ENCODE results near the gene ANKRD13C.

ANKRD13C gene

DNA sequence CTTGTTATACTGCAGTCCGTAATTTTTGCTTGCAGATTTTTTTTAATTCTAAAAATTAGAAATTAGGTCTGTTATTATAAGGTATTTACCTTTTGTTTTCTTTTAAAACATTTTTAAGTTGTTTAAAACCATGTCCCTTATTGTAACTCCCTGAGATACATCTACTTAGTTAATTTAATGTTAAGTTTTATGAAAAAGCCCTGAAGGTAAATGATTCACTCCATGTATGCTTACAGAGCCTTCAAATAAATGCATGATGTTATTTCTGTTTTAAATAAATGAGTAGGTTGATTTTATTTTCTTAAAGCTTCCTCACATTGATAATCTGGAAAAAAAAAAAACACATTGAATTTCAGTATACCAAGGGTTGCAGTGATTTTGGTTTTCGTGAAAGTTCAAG, 125.9 kb downstream of the ANKRD13C start:
- ATAC-seq (no peak), DNase-seq (no peak)
- peaks cover 57% of the 10 kb centered on the region for H3K36me3 Mint-ChIP-seq (ENCODE audit: low read depth)
- peaks cover 35% of the 10 kb centered on the region for H3K4me1 Mint-ChIP-seq
- H3K9me3 Mint-ChIP-seq: no peaks in the 10 kb centered on the region
- no peak overlapping the region for H3K27ac Mint-ChIP-seq
- no peaks in the 10 kb centered on the region for H3K27me3 Mint-ChIP-seq
- no peak overlapping the region for H3K4me3 Mint-ChIP-seq

DNA sequence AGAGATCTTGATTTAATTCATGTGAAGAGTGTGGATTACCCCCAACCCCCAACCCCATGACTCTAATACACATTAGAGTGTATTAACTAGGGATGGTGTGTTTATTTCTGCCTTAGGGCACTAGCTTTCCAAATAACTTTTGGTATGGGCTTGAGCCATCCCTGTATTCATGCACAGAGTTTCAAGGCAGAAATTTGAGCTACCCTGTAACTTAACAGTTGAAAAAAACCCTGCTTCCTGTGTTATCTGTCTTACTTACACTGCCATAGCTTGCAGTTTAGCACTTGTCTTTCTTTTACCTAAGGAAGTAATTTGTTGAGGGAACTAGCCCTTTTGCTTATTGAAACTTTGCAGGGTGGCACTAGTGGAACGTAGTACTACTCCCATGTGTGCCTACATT, 127.1 kb downstream of the ANKRD13C start:
- Mint-ChIP-seq H3K4me3 (no peak overlapping the region), H3K27me3 (no peaks in the 10 kb centered on the region), H3K36me3 (ENCODE audit: low read depth) (peaks cover 58% of the 10 kb centered on the region), H3K9me3 (no peaks in the 10 kb centered on the region), H3K4me1 (peaks cover 47% of the 10 kb centered on the region), H3K27ac (peak overlapping the region; percentile 55)
- DNase-seq (no peak), ATAC-seq (no peak)

DNA sequence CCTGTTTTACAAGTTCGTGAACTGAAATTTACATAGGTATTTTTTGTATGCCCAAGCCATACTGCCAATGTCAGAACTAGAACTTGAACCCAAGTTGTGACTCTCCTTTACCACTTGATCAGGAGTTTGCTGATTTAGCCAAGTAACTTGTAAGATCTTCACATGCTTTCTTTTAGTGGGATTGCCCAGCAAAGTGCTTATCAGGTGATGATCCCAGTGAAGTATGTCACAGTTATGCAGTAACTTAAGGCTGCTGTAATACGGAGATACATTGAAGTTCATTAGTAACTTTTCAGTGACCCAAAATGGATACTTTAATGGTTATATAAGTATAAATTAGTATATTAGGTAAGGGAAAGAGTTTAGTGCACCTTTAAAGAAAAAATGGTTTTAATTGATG, 129.6 kb downstream of the ANKRD13C start:
- DNase-seq (no peak), ATAC-seq (no peak)
- Mint-ChIP-seq H3K4me1 (peaks cover 57% of the 10 kb centered on the region), H3K27ac (no peak overlapping the region), H3K9me3 (no peaks in the 10 kb centered on the region), H3K4me3 (no peak overlapping the region), H3K36me3 (ENCODE audit: low read depth) (peaks cover 43% of the 10 kb centered on the region), H3K27me3 (no peaks in the 10 kb centered on the region)

DNA sequence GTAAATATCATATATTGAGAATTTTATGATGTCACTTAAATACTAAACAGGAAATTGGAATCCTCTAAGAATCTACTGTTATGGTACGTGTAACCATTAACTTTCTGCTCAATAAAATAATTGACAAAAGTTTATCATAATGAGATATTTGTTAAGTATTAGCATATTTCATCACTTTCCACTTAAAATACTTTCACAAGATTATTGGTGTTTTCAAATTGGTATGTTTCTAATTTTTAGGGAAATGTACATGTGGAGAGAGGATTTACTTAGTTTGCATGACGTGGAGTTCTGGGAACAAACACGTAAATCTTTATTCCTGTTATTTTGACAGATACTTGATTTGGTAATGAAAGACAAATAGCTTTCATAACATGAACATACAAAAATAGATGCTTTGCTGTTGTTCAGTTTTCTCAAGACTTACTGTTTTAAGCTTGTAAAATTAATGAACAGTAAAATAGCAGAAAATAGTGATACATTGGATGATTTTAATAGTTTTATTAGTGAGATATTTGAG, 131.7 kb downstream of the ANKRD13C start:
- peaks cover 54% of the 10 kb centered on the region for H3K4me1 Mint-ChIP-seq
- H3K27ac Mint-ChIP-seq: peak overlapping the region; percentile 97
- no peaks in the 10 kb centered on the region for H3K27me3 Mint-ChIP-seq
- no peak for DNase-seq
- peak overlapping the region; percentile 90 for H3K4me3 Mint-ChIP-seq
- no peak for ATAC-seq
- no peaks in the 10 kb centered on the region for H3K9me3 Mint-ChIP-seq
- H3K36me3 Mint-ChIP-seq (ENCODE audit: low read depth): peaks cover 34% of the 10 kb centered on the region

DNA sequence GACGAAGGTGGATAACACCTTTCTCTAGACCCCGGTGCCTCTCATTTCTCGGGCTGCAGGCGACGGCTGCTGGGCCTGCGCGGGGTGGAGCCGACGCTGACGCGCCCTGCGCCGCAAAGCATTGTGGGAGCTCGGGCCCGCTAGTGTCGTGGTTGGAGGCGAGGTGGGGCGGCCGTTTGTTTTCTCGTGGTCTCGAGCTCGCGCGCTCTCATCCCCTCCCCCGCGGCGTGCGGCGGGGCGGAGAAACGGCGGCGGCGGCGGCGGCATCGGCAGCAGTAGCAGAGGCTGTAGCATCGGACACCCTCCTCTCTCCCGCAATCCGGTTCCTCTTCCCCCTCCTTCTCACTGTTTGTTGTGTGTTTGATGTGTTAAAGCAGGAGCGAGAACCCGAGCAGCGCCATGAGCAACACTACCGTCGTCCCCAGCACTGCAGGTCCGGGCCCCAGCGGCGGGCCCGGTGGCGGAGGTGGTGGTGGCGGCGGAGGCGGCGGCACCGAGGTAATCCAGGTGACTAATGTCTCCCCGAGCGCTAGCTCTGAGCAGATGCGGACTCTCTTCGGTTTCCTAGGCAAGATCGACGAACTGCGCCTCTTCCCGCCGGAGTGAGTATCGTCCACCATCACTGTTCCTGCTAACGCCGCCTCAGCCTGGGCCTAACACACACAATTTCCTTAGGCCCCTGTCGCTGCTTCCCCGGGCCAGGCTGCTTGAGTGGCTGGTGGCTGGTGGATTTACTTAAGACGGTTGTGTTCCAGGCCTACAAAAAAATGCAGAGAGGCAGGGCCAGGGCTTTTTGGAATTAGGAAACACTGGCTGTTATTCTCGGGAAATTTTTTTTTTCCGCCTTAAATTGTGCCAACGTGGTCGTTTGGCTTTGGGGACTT, 133.0 kb downstream of the ANKRD13C start, which contains the start of gene SRSF11:
TSS of gene SRSF11 (plus strand) at position 143 of the 884 bp plus-strand sequence. CDS start at position 400, 257 bp downstream.
- DNase-seq (peak; percentile 98), ATAC-seq (peak; percentile 96)
- Mint-ChIP-seq H3K27ac (peak within 1 kb of the TSS; percentile 97), H3K9me3 (no peaks in the 10 kb centered on the region), H3K4me3 (peak within 1 kb of the TSS; percentile 90), H3K36me3 (ENCODE audit: low read depth) (peaks cover 41% of the 10 kb centered on the region), H3K4me1 (peaks cover 42% of the 10 kb centered on the region), H3K27me3 (no peaks in the 10 kb centered on the region)

DNA sequence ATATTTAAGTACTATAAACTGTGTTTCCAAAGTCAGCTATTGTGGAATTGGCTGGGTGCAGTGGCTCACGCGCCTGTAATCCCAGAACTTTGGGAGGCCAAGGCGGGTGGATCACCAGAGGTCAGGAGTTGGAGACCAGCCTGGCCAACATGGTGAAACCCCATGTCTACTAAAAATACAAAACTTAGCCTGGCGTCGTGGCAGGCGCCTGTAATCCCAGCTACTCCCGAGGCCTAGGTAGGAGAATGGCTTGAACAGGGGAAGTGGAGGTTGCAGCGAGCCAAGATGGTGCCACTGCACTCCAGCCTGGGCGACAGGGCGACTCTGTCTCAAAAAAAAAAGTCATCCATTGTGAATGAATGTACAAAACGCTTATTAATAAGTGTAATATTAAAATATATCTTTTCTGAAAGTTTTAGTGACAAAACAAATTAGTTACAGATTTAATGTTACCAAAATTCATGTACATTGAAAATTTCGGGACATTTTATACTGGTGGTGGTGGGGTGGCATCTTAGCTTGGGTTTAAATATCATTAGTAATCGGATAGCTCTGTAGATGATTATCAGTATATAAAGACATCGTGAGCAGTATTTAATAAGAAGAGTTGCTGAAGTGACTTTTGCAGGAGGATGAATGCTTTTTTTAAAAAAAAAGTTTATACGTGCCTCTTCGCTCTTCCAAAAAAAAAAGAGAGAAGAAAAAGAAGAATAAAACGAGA, 133.8 kb downstream of the ANKRD13C start:
- no peaks in the 10 kb centered on the region for H3K27me3 Mint-ChIP-seq
- peak overlapping the region; percentile 90 for H3K4me3 Mint-ChIP-seq
- peaks cover 41% of the 10 kb centered on the region for H3K36me3 Mint-ChIP-seq (ENCODE audit: low read depth)
- no peaks in the 10 kb centered on the region for H3K9me3 Mint-ChIP-seq
- no peak for ATAC-seq
- no peak for DNase-seq
- peak overlapping the region; percentile 97 for H3K27ac Mint-ChIP-seq
- H3K4me1 Mint-ChIP-seq: peaks cover 38% of the 10 kb centered on the region

DNA sequence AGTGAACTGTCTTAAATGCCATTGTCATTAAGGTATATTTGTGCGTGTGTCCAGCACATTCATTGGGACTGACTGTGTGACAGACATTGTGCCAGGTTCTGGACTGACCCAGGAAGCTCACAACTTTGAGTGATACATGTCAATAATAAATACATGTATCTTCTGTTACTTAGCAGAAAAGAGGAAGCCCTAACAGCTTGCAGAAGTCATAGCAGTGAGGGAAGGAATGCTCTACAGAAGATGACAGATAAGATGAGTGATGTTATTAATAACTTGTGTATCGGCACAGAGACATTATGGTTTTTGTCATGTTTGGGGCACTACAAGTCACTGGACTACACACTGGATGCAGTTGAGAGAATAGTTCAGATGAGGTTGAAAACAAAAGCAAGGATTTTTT, 134.5 kb downstream of the ANKRD13C start:
- ATAC-seq (no peak), DNase-seq (no peak)
- Mint-ChIP-seq H3K27ac (peak overlapping the region; percentile 39), H3K27me3 (no peaks in the 10 kb centered on the region), H3K36me3 (ENCODE audit: low read depth) (peaks cover 47% of the 10 kb centered on the region), H3K9me3 (no peaks in the 10 kb centered on the region), H3K4me3 (peak overlapping the region; percentile 6), H3K4me1 (peaks cover 34% of the 10 kb centered on the region)

DNA sequence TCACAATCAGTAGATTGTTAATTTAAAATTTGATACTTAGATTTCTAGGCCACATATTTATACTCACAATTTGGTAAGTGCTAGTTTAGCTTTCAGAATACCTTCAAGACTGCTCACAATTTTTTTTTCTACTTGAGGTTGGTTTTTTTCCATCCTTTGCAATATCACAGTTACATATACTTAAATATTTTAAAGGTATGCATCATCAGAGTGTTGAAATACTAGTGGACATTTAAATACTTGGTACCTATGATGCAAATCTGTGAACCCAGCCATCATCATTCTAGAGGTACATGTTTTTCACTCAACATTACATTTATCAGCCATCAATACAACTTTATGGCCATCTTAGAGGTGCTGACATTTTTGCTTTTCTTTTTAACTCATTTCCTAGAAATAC, 143.0 kb downstream of the ANKRD13C start:
- Mint-ChIP-seq H3K4me3 (no peak overlapping the region), H3K36me3 (ENCODE audit: low read depth) (peaks cover 27% of the 10 kb centered on the region), H3K27me3 (no peaks in the 10 kb centered on the region), H3K27ac (no peak overlapping the region), H3K4me1 (peaks cover 54% of the 10 kb centered on the region), H3K9me3 (no peaks in the 10 kb centered on the region)
- no peak for ATAC-seq
- no peak for DNase-seq

DNA sequence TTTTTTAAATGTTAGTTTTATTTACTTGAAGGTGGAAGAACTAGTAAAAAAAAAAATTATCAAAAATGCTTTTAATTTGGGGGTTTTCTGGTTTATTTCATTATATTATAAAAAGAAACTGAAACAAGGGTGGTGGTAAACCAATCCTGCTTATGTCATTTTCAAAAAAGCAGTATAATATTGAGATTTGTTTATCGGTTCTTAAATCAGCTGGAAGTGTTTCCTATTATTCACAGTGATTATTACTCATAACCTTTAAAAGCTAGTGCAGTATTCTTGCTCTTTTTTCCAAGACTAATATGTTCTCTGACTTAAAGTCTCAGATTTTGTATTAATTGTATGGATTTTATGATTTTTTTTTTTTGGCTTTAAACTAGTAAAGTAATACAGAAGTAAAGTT, 143.7 kb downstream of the ANKRD13C start:
- DNase-seq (no peak), ATAC-seq (no peak)
- Mint-ChIP-seq H3K4me1 (peaks cover 56% of the 10 kb centered on the region), H3K4me3 (no peak overlapping the region), H3K9me3 (no peaks in the 10 kb centered on the region), H3K27me3 (no peaks in the 10 kb centered on the region), H3K27ac (peak overlapping the region; percentile 22), H3K36me3 (ENCODE audit: low read depth) (peaks cover 28% of the 10 kb centered on the region)

Data from activated naive CD8-positive, alpha-beta T cell treated with anti-CD3 and anti-CD28 coated beads, Interleukin-2, amount 50 U/mL, for 24 hours (primary cell).